Ramos (cell line): ENCODE measurements around the gene USP34.
"Not testable (repeated sequence)": the region's sequence is repeated elsewhere in the genome, so short reads cannot be mapped to it uniquely, and the experiment has no call there.

Experiments
- in situ Hi-C: fragments of 300-500 bp; cut with MboI; formaldehyde crosslinking; loops from one replicate; pipeline ENCODE4 v1.14.3; 2022; ENCODE audit warnings: low sequenced_read_pairs; ENCODE audit not compliant: unreplicated experiment

The USP34 gene

GRCh38 chr2:61463769-61464475 is 7.0 kb downstream of the USP34 start:
- in situ Hi-C loops = no loop called here

- in situ Hi-C loops = no loop called here
Measured at GRCh38 chr2:61461404-61461803, 9.5 kb downstream of the USP34 start.

GRCh38 chr2:61460163-61460562 is 10.7 kb downstream of the USP34 start:
- in situ Hi-C loops = no loop called here

GRCh38 chr2:61456746-61457420 is 14.0 kb downstream of the USP34 start:
- in situ Hi-C loops = no loop called here

GRCh38 chr2:61456070-61456745 is 14.7 kb downstream of the USP34 start:
- in situ Hi-C loops = no loop called here

- in situ Hi-C loops = not testable (repeated sequence)
Measured at GRCh38 chr2:61454972-61455371, 15.9 kb downstream of the USP34 start.

GRCh38 chr2:61454383-61454782 is 16.5 kb downstream of the USP34 start:
- in situ Hi-C loops = no loop called here

- in situ Hi-C loops = no loop called here
Measured at GRCh38 chr2:61452392-61452791, 18.5 kb downstream of the USP34 start.

GRCh38 chr2:61451178-61451577 is 19.7 kb downstream of the USP34 start:
- in situ Hi-C loops = no loop called here

- in situ Hi-C loops = no loop called here
Measured at GRCh38 chr2:61450144-61450543, 20.7 kb downstream of the USP34 start.

GRCh38 chr2:61448229-61448628 is 22.7 kb downstream of the USP34 start:
- in situ Hi-C loops = loop anchor here (25.0 kb wide), 1 partner anchor 611 kb away; no protein-coding TSS in a partner anchor

GRCh38 chr2:61446971-61447370 is 23.9 kb downstream of the USP34 start:
- in situ Hi-C loops = loop anchor here (25.0 kb wide), 1 partner anchor 610 kb away; no protein-coding TSS in a partner anchor

- in situ Hi-C loops = loop anchor here (25.0 kb wide), 1 partner anchor 606 kb away; no protein-coding TSS in a partner anchor
Measured at GRCh38 chr2:61443342-61444041, 27.4 kb downstream of the USP34 start.

GRCh38 chr2:61439241-61440002 is 31.5 kb downstream of the USP34 start:
- in situ Hi-C loops = loop anchor here (25.0 kb wide), 1 partner anchor 602 kb away; no protein-coding TSS in a partner anchor

GRCh38 chr2:61438670-61439069 is 32.2 kb downstream of the USP34 start:
- in situ Hi-C loops = loop anchor here (25.0 kb wide), 1 partner anchor 601 kb away; no protein-coding TSS in a partner anchor

- in situ Hi-C loops = loop anchor here (25.0 kb wide), 1 partner anchor 600 kb away; no protein-coding TSS in a partner anchor
Measured at GRCh38 chr2:61437170-61437569, 33.7 kb downstream of the USP34 start.

- in situ Hi-C loops = loop anchor here (25.0 kb wide), 1 partner anchor 599 kb away; no protein-coding TSS in a partner anchor
Measured at GRCh38 chr2:61436092-61436491, 34.8 kb downstream of the USP34 start.

GRCh38 chr2:61435291-61435690 is 35.6 kb downstream of the USP34 start:
- in situ Hi-C loops = loop anchor here (25.0 kb wide), 1 partner anchor 598 kb away; no protein-coding TSS in a partner anchor

- in situ Hi-C loops = loop anchor here (5.0 to 25.0 kb wide), 2 partner anchors 33 to 597 kb away; no protein-coding TSS in a partner anchor
Measured at GRCh38 chr2:61434314-61434713, 36.6 kb downstream of the USP34 start.
